HEK293 (cell line): ENCODE results near the gene UTS2.

Experiments used
- CTCF ChIA-PET: fragments of 350-600 bp; formaldehyde crosslinking; extraction: SDS; loops from one replicate; lab custom pipeline; 2021; ENCODE audit warnings: antibody characterized with exemption; lab: Yijun Ruan, JAX
- POLR2A ChIA-PET: fragments of 300-600 bp; formaldehyde crosslinking; extraction: SDS; loops from one replicate; lab custom pipeline; 2020; ENCODE audit warnings: antibody characterized with exemption, inconsistent platforms; lab: Yijun Ruan, JAX
- H3K27ac ChIP-seq: fragments of 200-500 bp; sonication (Bioruptor generic); 2 replicates; pipeline ENCODE4 v1.5.1; 2014; ENCODE audit warnings: low read depth, low read length, control low read depth, inconsistent platforms; ENCODE audit errors: extremely low read depth
- H3K36me3 ChIP-seq, 2 experiments: fragments of 200-500 bp in 1 of 2; sonication (Bioruptor generic) in 1 of 2; 1 replicate in 1 of 2; 2 replicates in 1 of 2; pipeline ENCODE4 v1.5.1; 2014 to 2017; ENCODE audit warnings: inconsistent platforms in 2 of 2, low read length in 2 of 2; ENCODE audit not compliant: control insufficient read depth in 2 of 2, insufficient read depth in 1 of 2
- H3K4me1 ChIP-seq: fragments of 200-500 bp; sonication (Bioruptor generic); 2 replicates; pipeline ENCODE4 v1.5.1; 2014; ENCODE audit warnings: mild to moderate bottlenecking, low read length, inconsistent platforms; ENCODE audit not compliant: control insufficient read depth, insufficient read depth
- H3K4me3 ChIP-seq: 2 replicates; pipeline ENCODE4 v1.5.1; 2011; ENCODE audit warnings: low read depth, mild to moderate bottlenecking, control low read depth, low read length, moderate library complexity
- H3K9me3 ChIP-seq: fragments of 200-500 bp; sonication (Bioruptor generic); 2 replicates; pipeline ENCODE4 v1.5.1; 2014; ENCODE audit warnings: low read depth, low read length, inconsistent platforms; ENCODE audit not compliant: control insufficient read depth, insufficient read depth
- FEZF1 ChIP-seq: fragments of 450-650 bp; formaldehyde crosslinking; IDR thresholded peaks from 2 replicates; pipeline ENCODE4 v1.5.1; 2016; ENCODE audit warnings: missing biosample characterization, missing genetic modification characterization
- GLI4 ChIP-seq: fragments of 450-650 bp; formaldehyde crosslinking; IDR thresholded peaks from 2 replicates; pipeline ENCODE4 v1.5.1; 2016; ENCODE audit warnings: missing biosample characterization, missing genetic modification characterization
- MZF1 ChIP-seq: fragments of 450-650 bp; formaldehyde crosslinking; IDR thresholded peaks from 2 replicates; pipeline ENCODE4 v1.5.1; 2017; ENCODE audit warnings: missing biosample characterization, missing genetic modification characterization, borderline replicate concordance
- PRDM1 ChIP-seq: fragments of 450-650 bp; formaldehyde crosslinking; IDR thresholded peaks from 2 replicates; pipeline ENCODE4; 2016; ENCODE audit warnings: missing biosample characterization, missing genetic modification characterization
- SCRT2 ChIP-seq: fragments of 450-650 bp; formaldehyde crosslinking; IDR thresholded peaks from 2 replicates; pipeline ENCODE4 v1.5.1; 2016; ENCODE audit warnings: missing biosample characterization, missing genetic modification characterization
- WT1 ChIP-seq: fragments of 450-650 bp; formaldehyde crosslinking; IDR thresholded peaks from 2 replicates; pipeline ENCODE4 v1.5.1; 2016; ENCODE audit warnings: missing biosample characterization, missing genetic modification characterization
- ZBTB1 ChIP-seq: fragments of 450-650 bp; formaldehyde crosslinking; IDR thresholded peaks from 2 replicates; pipeline ENCODE4 v1.5.1; 2016; ENCODE audit warnings: missing biosample characterization, missing genetic modification characterization
- ZEB2 ChIP-seq: fragments of 450-650 bp; formaldehyde crosslinking; IDR thresholded peaks from 2 replicates; pipeline ENCODE4 v1.5.1; 2016; ENCODE audit warnings: missing biosample characterization, missing genetic modification characterization
- ZFP41 ChIP-seq: fragments of 450-650 bp; formaldehyde crosslinking; IDR thresholded peaks from 2 replicates; pipeline ENCODE4 v1.5.1; 2016; ENCODE audit warnings: missing biosample characterization, missing genetic modification characterization, borderline replicate concordance
- ZNF140 ChIP-seq: fragments of 450-650 bp; formaldehyde crosslinking; IDR thresholded peaks from 2 replicates; pipeline ENCODE4 v1.5.1; 2016; ENCODE audit warnings: missing biosample characterization, missing genetic modification characterization
- ZNF146 ChIP-seq: fragments of 450-650 bp; formaldehyde crosslinking; IDR thresholded peaks from 2 replicates; pipeline ENCODE4 v1.5.1; 2016; ENCODE audit warnings: missing biosample characterization, missing genetic modification characterization
- ZNF157 ChIP-seq: fragments of 450-650 bp; formaldehyde crosslinking; IDR thresholded peaks from 2 replicates; pipeline ENCODE4 v1.5.1; 2016; ENCODE audit warnings: missing biosample characterization, missing genetic modification characterization
- ZNF169 ChIP-seq: fragments of 450-650 bp; formaldehyde crosslinking; IDR thresholded peaks from 2 replicates; pipeline ENCODE4 v1.5.1; 2016; ENCODE audit warnings: missing biosample characterization, missing genetic modification characterization
- ZNF174 ChIP-seq: fragments of 450-650 bp; formaldehyde crosslinking; IDR thresholded peaks from 2 replicates; pipeline ENCODE4 v1.5.0; 2017; ENCODE audit warnings: missing biosample characterization, mild to moderate bottlenecking, missing genetic modification characterization
- ZNF18 ChIP-seq: fragments of 450-650 bp; formaldehyde crosslinking; IDR thresholded peaks from 2 replicates; pipeline ENCODE4 v1.5.1; 2016; ENCODE audit warnings: missing biosample characterization, missing genetic modification characterization
- ZNF248 ChIP-seq: fragments of 450-650 bp; formaldehyde crosslinking; IDR thresholded peaks from 2 replicates; pipeline ENCODE4 v1.5.1; 2017; ENCODE audit warnings: missing biosample characterization, missing genetic modification characterization
- ZNF366 ChIP-seq: fragments of 450-650 bp; formaldehyde crosslinking; conservative IDR thresholded peaks from 2 replicates; pipeline ENCODE4 v1.5.1; 2016; ENCODE audit warnings: missing biosample characterization, missing genetic modification characterization
- ZNF394 ChIP-seq: fragments of 450-650 bp; formaldehyde crosslinking; IDR thresholded peaks from 2 replicates; pipeline ENCODE4 v1.5.1; 2016; ENCODE audit warnings: missing biosample characterization, missing genetic modification characterization, mild to moderate bottlenecking, moderate library complexity, borderline replicate concordance
- ZNF398 ChIP-seq: fragments of 450-650 bp; formaldehyde crosslinking; IDR thresholded peaks from 2 replicates; pipeline ENCODE4 v1.5.1; 2017; ENCODE audit warnings: missing biosample characterization, missing genetic modification characterization
- ZNF501 ChIP-seq: fragments of 450-650 bp; formaldehyde crosslinking; IDR thresholded peaks from 2 replicates; pipeline ENCODE4 v1.5.1; 2016; ENCODE audit warnings: missing biosample characterization, missing genetic modification characterization
- ZNF510 ChIP-seq: fragments of 450-650 bp; formaldehyde crosslinking; IDR thresholded peaks from 2 replicates; pipeline ENCODE4 v1.5.1; 2018; ENCODE audit warnings: mild to moderate bottlenecking, missing genetic modification characterization, missing biosample characterization; ENCODE audit not compliant: insufficient replicate concordance
- ZNF548 ChIP-seq: fragments of 450-650 bp; formaldehyde crosslinking; IDR thresholded peaks from 2 replicates; pipeline ENCODE4 v1.5.1; 2016; ENCODE audit warnings: missing biosample characterization, missing genetic modification characterization
- ZNF580 ChIP-seq: fragments of 450-650 bp; formaldehyde crosslinking; IDR thresholded peaks from 2 replicates; pipeline ENCODE4 v1.5.1; 2016; ENCODE audit warnings: missing biosample characterization, missing genetic modification characterization
- ZNF621 ChIP-seq: fragments of 450-650 bp; formaldehyde crosslinking; IDR thresholded peaks from 2 replicates; pipeline ENCODE4 v1.5.1; 2017; ENCODE audit warnings: missing biosample characterization, missing genetic modification characterization
- ZNF658 ChIP-seq: fragments of 450-650 bp; formaldehyde crosslinking; IDR thresholded peaks from 2 replicates; pipeline ENCODE4; 2016; ENCODE audit warnings: missing biosample characterization, missing genetic modification characterization
- ZNF701 ChIP-seq: fragments of 450-650 bp; formaldehyde crosslinking; IDR thresholded peaks from 2 replicates; pipeline ENCODE4 v1.5.1; 2016; ENCODE audit warnings: missing biosample characterization, missing genetic modification characterization
- ZNF707 ChIP-seq: fragments of 450-650 bp; formaldehyde crosslinking; IDR thresholded peaks from 2 replicates; pipeline ENCODE4 v1.5.1; 2016; ENCODE audit warnings: missing biosample characterization, missing genetic modification characterization
- TF ChIP-seq, protein P1 (sequence below): fragments of 450-650 bp; formaldehyde crosslinking; conservative IDR thresholded peaks from 2 replicates; pipeline ENCODE4 v1.5.1; 2016; ENCODE audit warnings: low read depth, missing biosample characterization, missing genetic modification characterization

The UTS2 gene

DNA sequence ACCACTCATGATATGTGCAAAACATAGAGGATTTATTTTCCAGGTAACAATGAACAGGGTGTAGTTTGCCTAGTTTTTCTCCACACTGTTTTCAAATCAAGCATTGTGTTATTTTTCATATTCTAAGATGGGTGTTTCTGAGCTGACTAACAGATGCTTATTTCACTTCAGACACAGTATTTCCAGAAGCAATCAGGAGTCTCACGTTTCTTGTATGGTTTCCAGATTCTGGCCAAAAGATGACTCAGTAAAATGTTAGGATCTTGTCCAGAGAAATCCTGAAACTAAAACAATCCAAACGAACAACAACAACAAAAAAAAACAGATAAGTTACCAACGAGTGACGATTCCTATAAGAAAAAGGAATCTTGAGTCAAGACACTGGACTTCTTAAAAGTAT, 5.3 kb downstream of the UTS2 start (continued):
- no peak for TF ChIP-seq PRDM1 (tag by site-specific recombination)
- TF ChIP-seq ZNF394 = no peak
- TF ChIP-seq SCRT2 (tag by site-specific recombination) = no peak
- TF ChIP-seq ZNF174 (tag by site-specific recombination) = no peak
- no peak for TF ChIP-seq ZNF248 (tag by site-specific recombination)

DNA sequence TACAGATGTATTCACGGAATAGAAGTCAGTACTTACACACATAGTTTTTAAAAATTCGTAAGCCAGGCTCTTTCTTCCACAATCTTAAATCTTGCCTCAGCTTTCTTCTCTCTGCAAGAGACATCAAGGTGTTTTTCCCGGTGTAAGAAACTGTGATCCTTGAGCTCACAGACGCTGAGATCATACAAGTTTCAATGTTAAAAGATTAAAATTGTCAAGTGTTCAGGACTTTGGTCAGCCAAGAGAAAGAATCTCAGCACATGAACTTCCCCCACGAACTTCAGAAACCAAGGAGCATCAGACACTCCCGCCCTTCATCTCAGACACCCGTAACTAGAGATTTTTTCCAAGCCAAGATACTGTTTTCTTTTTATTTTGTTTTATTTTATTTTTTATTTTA, 6.2 kb downstream of the UTS2 start:
- H3K27ac ChIP-seq = no peak overlapping the region
- H3K4me3 ChIP-seq = no peak overlapping the region
- POLR2A ChIA-PET = interaction anchor here (0.7 kb wide), 1 partner anchor 1032 kb away, joined by 11 read pairs; the partner anchor contains the start of gene ENO1
- CTCF ChIA-PET = no interaction called here
- no peaks in the 10 kb centered on the region for H3K4me1 ChIP-seq
- TF ChIP-seq FEZF1 (no peak), GLI4 (tag by site-specific recombination) (no peak), ZNF548 (no peak), ZNF707 (tag by site-specific recombination) (no peak), ZFP41 (tag by site-specific recombination) (no peak)
- TF ChIP-seq, protein P1, sequence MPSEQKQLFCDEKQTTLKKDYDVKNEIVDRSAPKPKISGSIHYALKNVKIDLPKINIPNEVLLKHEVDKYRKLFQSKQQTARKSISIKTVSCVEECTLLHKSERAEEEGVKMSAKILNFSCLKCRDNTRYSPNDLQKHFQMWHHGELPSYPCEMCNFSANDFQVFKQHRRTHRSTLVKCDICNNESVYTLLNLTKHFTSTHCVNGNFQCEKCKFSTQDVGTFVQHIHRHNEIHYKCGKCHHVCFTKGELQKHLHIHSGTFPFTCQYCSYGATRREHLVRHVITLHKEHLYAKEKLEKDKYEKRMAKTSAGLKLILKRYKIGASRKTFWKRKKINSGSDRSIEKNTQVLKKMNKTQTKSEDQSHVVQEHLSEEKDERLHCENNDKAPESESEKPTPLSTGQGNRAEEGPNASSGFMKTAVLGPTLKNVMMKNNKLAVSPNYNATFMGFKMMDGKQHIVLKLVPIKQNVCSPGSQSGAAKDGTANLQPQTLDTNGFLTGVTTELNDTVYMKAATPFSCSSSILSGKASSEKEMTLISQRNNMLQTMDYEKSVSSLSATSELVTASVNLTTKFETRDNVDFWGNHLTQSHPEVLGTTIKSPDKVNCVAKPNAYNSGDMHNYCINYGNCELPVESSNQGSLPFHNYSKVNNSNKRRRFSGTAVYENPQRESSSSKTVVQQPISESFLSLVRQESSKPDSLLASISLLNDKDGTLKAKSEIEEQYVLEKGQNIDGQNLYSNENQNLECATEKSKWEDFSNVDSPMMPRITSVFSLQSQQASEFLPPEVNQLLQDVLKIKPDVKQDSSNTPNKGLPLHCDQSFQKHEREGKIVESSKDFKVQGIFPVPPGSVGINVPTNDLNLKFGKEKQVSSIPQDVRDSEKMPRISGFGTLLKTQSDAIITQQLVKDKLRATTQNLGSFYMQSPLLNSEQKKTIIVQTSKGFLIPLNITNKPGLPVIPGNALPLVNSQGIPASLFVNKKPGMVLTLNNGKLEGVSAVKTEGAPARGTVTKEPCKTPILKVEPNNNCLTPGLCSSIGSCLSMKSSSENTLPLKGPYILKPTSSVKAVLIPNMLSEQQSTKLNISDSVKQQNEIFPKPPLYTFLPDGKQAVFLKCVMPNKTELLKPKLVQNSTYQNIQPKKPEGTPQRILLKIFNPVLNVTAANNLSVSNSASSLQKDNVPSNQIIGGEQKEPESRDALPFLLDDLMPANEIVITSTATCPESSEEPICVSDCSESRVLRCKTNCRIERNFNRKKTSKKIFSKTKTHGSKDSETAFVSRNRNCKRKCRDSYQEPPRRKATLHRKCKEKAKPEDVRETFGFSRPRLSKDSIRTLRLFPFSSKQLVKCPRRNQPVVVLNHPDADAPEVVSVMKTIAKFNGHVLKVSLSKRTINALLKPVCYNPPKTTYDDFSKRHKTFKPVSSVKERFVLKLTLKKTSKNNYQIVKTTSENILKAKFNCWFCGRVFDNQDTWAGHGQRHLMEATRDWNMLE = no peak
- H3K36me3 ChIP-seq = no peaks in the 10 kb centered on the region
- no peaks in the 10 kb centered on the region for H3K9me3 ChIP-seq

DNA sequence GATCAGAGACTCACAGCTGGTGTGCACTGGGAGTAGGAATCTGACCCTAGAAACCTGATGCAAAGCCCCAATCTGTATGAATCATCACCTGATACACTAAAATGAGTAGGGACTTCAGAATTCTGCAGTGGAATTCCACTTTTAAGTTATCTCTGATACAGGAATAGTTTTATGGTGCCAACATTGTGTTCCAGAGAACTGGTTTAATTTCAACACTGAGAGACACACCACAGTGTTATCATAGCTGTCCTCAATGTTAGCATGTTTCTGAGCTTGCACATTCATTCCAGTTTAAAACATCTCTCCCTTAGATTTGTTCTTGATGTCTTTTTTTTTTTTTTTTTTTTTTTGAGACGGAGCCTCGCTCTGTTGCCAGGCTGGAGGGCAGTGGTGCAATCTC, 7.1 kb downstream of the UTS2 start:
- CTCF ChIA-PET = no interaction called here
- TF ChIP-seq ZNF18 (tag by site-specific recombination) = no peak
- no peak for TF ChIP-seq ZNF658 (tag by site-specific recombination)
- TF ChIP-seq ZNF398 (tag by site-specific recombination) = no peak
- TF ChIP-seq ZEB2 = no peak
- TF ChIP-seq ZNF510 (tag by site-specific recombination) = no peak
- no peak for TF ChIP-seq ZNF580 (tag by site-specific recombination)
- no peak for TF ChIP-seq ZNF140 (tag by site-specific recombination)
- TF ChIP-seq ZNF501 = no peak
- TF ChIP-seq ZNF146 (tag by site-specific recombination) = no peak
- no peak for TF ChIP-seq ZNF707 (tag by site-specific recombination)
- no peak for TF ChIP-seq ZNF621 (tag by site-specific recombination)
- TF ChIP-seq ZBTB1 = no peak
- no peak for TF ChIP-seq WT1 (tag by site-specific recombination)
- no peak for TF ChIP-seq ZNF366 (tag by site-specific recombination)
- TF ChIP-seq ZNF701 (tag by site-specific recombination) = no peak
- no peak for TF ChIP-seq ZNF157 (tag by site-specific recombination)
- TF ChIP-seq MZF1 (tag by site-specific recombination) = no peak
- TF ChIP-seq ZNF169 (tag by site-specific recombination) = no peak

More for the DNA sequence above, 7.1 kb downstream of the UTS2 start:
- POLR2A ChIA-PET = interaction anchor here (0.6 to 0.7 kb wide), 2 partner anchors 149 to 1033 kb away, joined by 3 to 11 read pairs; partner anchors contain the start of gene ENO1
- no peaks in the 10 kb centered on the region for H3K36me3 ChIP-seq
- no peak overlapping the region for H3K27ac ChIP-seq
- no peak overlapping the region for H3K4me3 ChIP-seq
- no peaks in the 10 kb centered on the region for H3K9me3 ChIP-seq
- no peaks in the 10 kb centered on the region for H3K4me1 ChIP-seq
